ENCODE data around the gene SLC27A1. TPM values are rescaled to one million over a fixed set of nuclear protein-coding genes. Genes with fewer than 3 reads are reported as not detected.

SLC27A1 gene
- total and polyA plus RNA-seq, 2 experiments from 2014 or later = 3.5 to 11.6 TPM

GRCh38 chr19:17468302-17469091 lies 1.8 kb upstream of the SLC27A1 start:
- Histone ChIP-seq H3K36me3 (ENCODE audit: insufficient read depth) (no peaks in the 10 kb centered on the region), H3K27me3 (ENCODE audit: insufficient read depth) (peaks cover 24% of the 10 kb centered on the region), H3K27ac (ENCODE audit: low read depth) (no peak overlapping the region), H4K20me1 (replicated peaks; ENCODE audit: insufficient read depth) (no peaks in the 10 kb centered on the region), H3F3A (replicated peaks; ENCODE audit: low read depth) (0 out of 2 replicates have a peak, but pooled peaks cover 6% of the 10 kb centered on the region), H3K4me2 (peak overlapping the region; percentile 96), H3K4me3 (peak overlapping the region; percentile 92), H3K9me2 (ENCODE audit: insufficient read depth) (no peaks in the 10 kb centered on the region), H3K79me2 (replicated peaks; ENCODE audit: insufficient read depth) (no peaks in the 10 kb centered on the region), H2AFZ (peak overlapping the region; percentile 98), H3K4me1 (ENCODE audit: insufficient read depth) (peaks cover 12% of the 10 kb centered on the region)
- Mint-ChIP-seq H3K36me3 (ENCODE audit: low read depth) (no peaks in the 10 kb centered on the region; the same call in 2 of the 3 replicates), H3K4me3 (peak overlapping the region; percentile 94), H3K9me3 (no peaks in the 10 kb centered on the region), H3K27ac (peak overlapping the region; percentile 91), H3K4me1 (peaks cover 23% of the 10 kb centered on the region), H3K27me3 (ENCODE audit: insufficient read depth, low read depth, poor library complexity) (peaks cover 14% of the 10 kb centered on the region)
- ATAC-seq (no peak), DNase-seq (ENCODE audit: low spot score) (peak; percentile 46)
- TF ChIP-seq POLR2AphosphoS5 (IDR thresholded peaks at IDR 0.05; ENCODE audit: low read depth) (no peak), ZNF331 (CRISPR knock-in tag; IDR thresholded peaks at IDR 0.05; ENCODE audit: low read depth) (no peak), ZNF462 (CRISPR knock-in tag; IDR thresholded peaks at IDR 0.05) (no peak), REST (IDR thresholded peaks at IDR 0.05; ENCODE audit: unreplicated experiment) (no peak)
